ENCODE results near the gene NUDT12. TPM values are rescaled to one million over a fixed set of nuclear protein-coding genes. Genes with fewer than 3 reads are reported as not detected.

The NUDT12 gene
- total RNA-seq, 2 experiments from 2014 or later = 5.3 to 5.5 TPM

- Mint-ChIP-seq H3K9me3 (no peaks in the 10 kb centered on the region), H3K4me1 (no peaks in the 10 kb centered on the region), H3K36me3 (no peaks in the 10 kb centered on the region), H3K4me3 (no peak overlapping the region), H3K27ac (no peak overlapping the region), H3K27me3 (peaks cover 20% of the 10 kb centered on the region)
- no peak for DNase-seq
Observed at GRCh38 chr5:103519550-103519949, 43.0 kb downstream of the NUDT12 start.

- H3K27ac Mint-ChIP-seq = no peak overlapping the region
- H3K4me1 Mint-ChIP-seq = no peaks in the 10 kb centered on the region
- H3K4me3 Mint-ChIP-seq = no peak overlapping the region
- H3K27me3 Mint-ChIP-seq = peaks cover 16% of the 10 kb centered on the region
- H3K9me3 Mint-ChIP-seq = no peaks in the 10 kb centered on the region
- no peak for DNase-seq
- no peaks in the 10 kb centered on the region for H3K36me3 Mint-ChIP-seq
Observed at GRCh38 chr5:103514371-103514770, 48.2 kb downstream of the NUDT12 start.

GRCh38 chr5:103513701-103514100 is 48.9 kb downstream of the NUDT12 start:
- no peaks in the 10 kb centered on the region for H3K4me1 Mint-ChIP-seq
- no peaks in the 10 kb centered on the region for H3K36me3 Mint-ChIP-seq
- H3K27me3 Mint-ChIP-seq = peaks cover 16% of the 10 kb centered on the region
- no peaks in the 10 kb centered on the region for H3K9me3 Mint-ChIP-seq
- no peak overlapping the region for H3K4me3 Mint-ChIP-seq
- no peak overlapping the region for H3K27ac Mint-ChIP-seq
- DNase-seq = no peak

GRCh38 chr5:103512500-103512899 is 50.1 kb downstream of the NUDT12 start:
- Mint-ChIP-seq H3K27me3 (peaks cover 15% of the 10 kb centered on the region), H3K36me3 (no peaks in the 10 kb centered on the region), H3K9me3 (no peaks in the 10 kb centered on the region), H3K4me3 (no peak overlapping the region), H3K27ac (no peak overlapping the region), H3K4me1 (no peaks in the 10 kb centered on the region)
- no peak for DNase-seq

- Mint-ChIP-seq H3K4me3 (no peak overlapping the region), H3K27me3 (peaks cover 12% of the 10 kb centered on the region), H3K9me3 (peaks cover 3% of the 10 kb centered on the region), H3K27ac (no peak overlapping the region), H3K36me3 (no peaks in the 10 kb centered on the region), H3K4me1 (no peaks in the 10 kb centered on the region)
- no peak for DNase-seq
Observed at GRCh38 chr5:103511554-103511885, 51.1 kb downstream of the NUDT12 start.

GRCh38 chr5:103510851-103511553 is 51.6 kb downstream of the NUDT12 start:
- H3K4me1 Mint-ChIP-seq = no peaks in the 10 kb centered on the region
- H3K27me3 Mint-ChIP-seq = peaks cover 12% of the 10 kb centered on the region
- H3K27ac Mint-ChIP-seq = no peak overlapping the region
- H3K36me3 Mint-ChIP-seq = no peaks in the 10 kb centered on the region
- no peak overlapping the region for H3K4me3 Mint-ChIP-seq
- H3K9me3 Mint-ChIP-seq = peaks cover 6% of the 10 kb centered on the region
- no peak for DNase-seq

GRCh38 chr5:103505581-103506305 is 56.8 kb downstream of the NUDT12 start:
- H3K4me3 Mint-ChIP-seq = no peak overlapping the region
- peaks cover 6% of the 10 kb centered on the region for H3K9me3 Mint-ChIP-seq
- no peak overlapping the region for H3K27ac Mint-ChIP-seq
- no peaks in the 10 kb centered on the region for H3K4me1 Mint-ChIP-seq
- no peaks in the 10 kb centered on the region for H3K36me3 Mint-ChIP-seq
- no peak for DNase-seq
- H3K27me3 Mint-ChIP-seq = peaks cover 21% of the 10 kb centered on the region

GRCh38 chr5:103503066-103503465 is 59.5 kb downstream of the NUDT12 start:
- no peaks in the 10 kb centered on the region for H3K36me3 Mint-ChIP-seq
- no peak for DNase-seq
- peaks cover 21% of the 10 kb centered on the region for H3K27me3 Mint-ChIP-seq
- no peaks in the 10 kb centered on the region for H3K4me1 Mint-ChIP-seq
- no peak overlapping the region for H3K27ac Mint-ChIP-seq
- H3K4me3 Mint-ChIP-seq = no peak overlapping the region
- H3K9me3 Mint-ChIP-seq = peaks cover 6% of the 10 kb centered on the region

GRCh38 chr5:103502662-103503061 is 59.9 kb downstream of the NUDT12 start:
- peaks cover 20% of the 10 kb centered on the region for H3K27me3 Mint-ChIP-seq
- no peaks in the 10 kb centered on the region for H3K36me3 Mint-ChIP-seq
- no peak for DNase-seq
- H3K4me3 Mint-ChIP-seq = no peak overlapping the region
- H3K4me1 Mint-ChIP-seq = no peaks in the 10 kb centered on the region
- no peak overlapping the region for H3K27ac Mint-ChIP-seq
- peaks cover 6% of the 10 kb centered on the region for H3K9me3 Mint-ChIP-seq
